Fibroblast of lung (primary cell): Measurements from ENCODE around the gene ETV1.

Experiments
- CTCF ChIP-seq, 2 donors: IDR thresholded peaks in 1 of 2; conservative IDR thresholded peaks in 1 of 2; 1 replicate in 1 of 2; 2 replicates in 1 of 2; pipeline ENCODE4 v1.5.1; 2011 to 2012; ENCODE audit warnings: low read length in 2 of 2, control low read depth in 1 of 2, inconsistent platforms in 1 of 2, low read depth in 1 of 2, mild to moderate bottlenecking in 1 of 2
- EZH2 ChIP-seq: IDR thresholded peaks from 2 replicates; pipeline ENCODE4 v1.5.1; 2012; ENCODE audit warnings: low read length, control low read depth, mild to moderate bottlenecking; ENCODE audit errors: missing control alignments

- TF ChIP-seq CTCF (conservative IDR thresholded peaks at IDR 0.05 in 1 of 2, IDR thresholded peaks at IDR 0.05 in 1 of 2; ENCODE audit: low read depth in 1 of 2, low read length in 2 of 2) (no peak), EZH2 (no peak)
Measured at GRCh38 chr7:14020339-14020900, 31.0 kb upstream of the ETV1 start.
